ENCODE results near the gene BRF1. TPM values are rescaled to one million over a fixed set of nuclear protein-coding genes. Genes with fewer than 3 reads are reported as not detected.

Gene BRF1
- total and polyA plus RNA-seq, 2 of the 8 experiments (the other 6 are each of a cell fraction or from before 2014, with no cell fraction given): 7.7 to 18.3 TPM

DNA sequence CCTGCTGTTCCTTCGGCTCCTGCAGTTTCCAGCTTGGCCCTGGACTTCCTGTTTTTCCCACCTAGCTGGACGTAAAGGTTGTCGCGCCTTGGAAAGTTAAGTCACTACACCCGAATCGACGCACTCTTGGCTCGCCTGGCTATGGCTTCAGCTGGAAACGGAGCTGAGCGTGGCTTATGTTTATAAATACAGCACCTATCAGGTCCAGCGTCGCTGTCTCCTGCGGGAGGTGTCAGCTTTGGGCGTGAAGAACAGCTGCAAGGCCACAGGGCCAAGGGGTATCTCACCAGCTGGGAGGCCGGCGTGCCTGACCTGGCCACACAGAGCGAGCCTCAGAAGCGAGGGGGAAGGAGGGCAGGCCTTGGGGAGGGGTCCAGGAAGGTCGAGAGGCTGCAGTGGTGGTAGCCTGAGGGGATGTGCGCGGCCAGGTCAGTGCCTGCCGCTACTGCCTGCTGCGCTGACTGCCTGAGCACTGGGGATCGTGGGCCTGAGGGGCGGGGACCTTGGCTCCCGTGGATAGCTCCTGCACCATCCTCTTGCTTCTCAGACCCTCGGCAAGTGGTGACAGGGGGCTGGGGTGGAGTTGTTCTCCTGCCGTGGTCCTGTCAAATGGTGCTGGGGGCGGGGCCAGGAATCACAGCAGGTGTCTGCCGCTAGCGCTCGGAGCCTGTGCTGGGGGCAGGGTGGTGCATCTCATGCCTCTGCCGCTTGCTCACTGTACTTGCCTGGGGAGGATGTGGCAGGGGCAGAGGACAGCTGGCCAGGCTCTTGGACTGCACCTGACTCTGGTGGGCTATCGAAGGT, 26.3 kb upstream of the BRF1 start:
- Histone ChIP-seq H3K9ac (replicated peaks in 1 of 4; ENCODE audit: extremely low read depth in 1 of 4, low read depth in 3 of 4, low read length in 3 of 4) (peak overlapping the region in 1 of 4 experiments; percentile 13; a peak in 1 of 7 replicates), H2BK120ac (replicated peaks; ENCODE audit: low read depth, low read length) (no peak overlapping the region), H3K4me3 (ENCODE audit: extremely low read depth in 1 of 4, insufficient read depth in 2 of 4, low read depth in 3 of 4, low read length in 4 of 4) (no peak overlapping the region), H2BK15ac (ENCODE audit: low read length) (peak overlapping the region; percentile 95; the same call in 1 of the 2 replicates), H3K14ac (ENCODE audit: insufficient read length) (no peak overlapping the region), H2BK5ac (ENCODE audit: low read depth, low read length) (peak overlapping the region; percentile 73), H3K79me1 (ENCODE audit: low read depth, low read length) (peaks cover 58% of the 10 kb centered on the region), H3K23me2 (ENCODE audit: low read depth, low read length) (no peaks in the 10 kb centered on the region), H3K56ac (replicated peaks; ENCODE audit: insufficient read length, low read depth, low read length) (no peak overlapping the region), H2BK20ac (ENCODE audit: low read length) (no peak overlapping the region), H3K23ac (ENCODE audit: insufficient read length) (no peak overlapping the region), H3K27ac (ENCODE audit: low read depth, low read length) (no peak overlapping the region), H3K36me3 (ENCODE audit: control insufficient read depth in 2 of 4, insufficient read depth in 4 of 4, low read length in 3 of 4) (no peaks in the 10 kb centered on the region), H3K4me1 (replicated peaks in 1 of 4; ENCODE audit: control insufficient read depth in 3 of 4, insufficient read depth in 4 of 4, low read length in 3 of 4) (peaks cover 6 to 47% (median 37%) of the 10 kb centered on the region in 4 experiments), H2AK5ac (ENCODE audit: low read depth, low read length) (peak overlapping the region; percentile 53; the same call in 1 of the 2 replicates), H4K20me1 (replicated peaks in 1 of 2; ENCODE audit: control insufficient read depth in 1 of 2, insufficient read depth in 2 of 2, low read length in 2 of 2) (peaks cover 41 to 65% of the 10 kb centered on the region in 2 experiments), H3K9me3 (ENCODE audit: insufficient read depth in 2 of 2, low read depth in 1 of 2, low read length in 1 of 2) (no peaks in the 10 kb centered on the region), H2AFZ (ENCODE audit: low read length) (no peak overlapping the region), H4K8ac (ENCODE audit: extremely low read depth, insufficient read depth, low read length) (no peak overlapping the region), H3K79me2 (ENCODE audit: control insufficient read depth in 1 of 2, insufficient read depth in 2 of 2, low read length in 2 of 2) (peaks cover 0 to 87% of the 10 kb centered on the region in 2 experiments; a peak in 2 of 4 replicates), H4K91ac (replicated peaks; ENCODE audit: insufficient read length, low read length) (no peak overlapping the region), H3K27me3 (replicated peaks in 1 of 4; ENCODE audit: control insufficient read depth in 3 of 4, extremely low read depth in 1 of 4, insufficient read depth in 3 of 4, low read length in 3 of 4) (no peaks in the 10 kb centered on the region), H3K18ac (ENCODE audit: extremely low read depth, low read length) (peak overlapping the region; percentile 9; the same call in 1 of the 2 replicates), H2BK12ac (ENCODE audit: low read depth, low read length) (0 out of 2 replicates have a peak overlapping the region, but pooled peaks have one; percentile 17), H4K5ac (ENCODE audit: insufficient read length, low read depth, low read length) (no peak overlapping the region), H3K4ac (replicated peaks; ENCODE audit: insufficient read length, low read depth, low read length) (no peak overlapping the region), H3K4me2 (ENCODE audit: insufficient read depth in 1 of 2, low read depth in 2 of 2, low read length in 2 of 2) (peak overlapping the region; percentile 6 to 34; a peak in 3 of 4 replicates)
- FAIRE-seq (no peak), DNase-seq (ENCODE audit: low read depth in 1 of 2, low spot score in 2 of 2) (peak in 1 of 2 experiments; percentile 80)
- ChIA-PET POLR2A (ENCODE audit: partially characterized antibody) (no interaction called here), CTCF (ENCODE audit: partially characterized antibody) (interaction anchor here (0.6 to 2.9 kb wide), 10 partner anchors 9 to 281 kb away, joined by 3 to 17 read pairs (median 3); no protein-coding TSS in a partner anchor)
- 70% methylated on average over 29 of the region's 34 CpGs; no CpG with 5 or more reads in 1 of the 2 experiments for WGBS, 2 experiments (ENCODE audit: extremely low coverage in 1 of 2, insufficient coverage in 1 of 2, insufficient read length in 1 of 2, insufficient replicate concordance in 2 of 2, low coverage in 1 of 2, low lambda C conversion rate in 2 of 2, missing lambda C conversion rate in 1 of 2)
- TF ChIP-seq SP1 (IDR thresholded peaks at IDR 0.05; ENCODE audit: low read depth, low read length) (no peak), BRCA1 (IDR thresholded peaks at IDR 0.05; ENCODE audit: low read depth, low read length) (no peak), CREB1 (IDR thresholded peaks at IDR 0.05) (no peak), YY1 (IDR thresholded peaks at IDR 0.05; ENCODE audit: low read depth, low read length) (no peak), EZH2 (IDR thresholded peaks at IDR 0.05; ENCODE audit: low read depth, low read length, severe bottlenecking) (no peak), CHD1 (IDR thresholded peaks at IDR 0.05; ENCODE audit: low read depth, low read length) (no peak)
